H9 (cell line): Measurements from ENCODE around the gene DCHS2. TPM values are rescaled to one million over a fixed set of nuclear protein-coding genes. Genes with fewer than 3 reads are reported as not detected.

Experiments
- DNase-seq: peaks from one replicate; pipeline ENCODE4 v3.0.0-alpha.2; 2017
- H2AFZ ChIP-seq: one replicate; pipeline ENCODE4 v1.6.1; 2013; ENCODE audit warnings: mild to moderate bottlenecking, low read length, control low read depth, moderate library complexity
- H2AK5ac ChIP-seq: 2 replicates; pipeline ENCODE4 v1.6.1; 2013; ENCODE audit warnings: low read length, control low read depth, mixed read lengths; ENCODE audit not compliant: insufficient read length
- H2BK120ac ChIP-seq: one replicate; pipeline ENCODE4 v1.6.1; 2013; ENCODE audit warnings: low read depth, mild to moderate bottlenecking, low read length, control low read depth, inconsistent platforms; ENCODE audit not compliant: poor library complexity, severe bottlenecking
- H2BK12ac ChIP-seq: 2 replicates; pipeline ENCODE4 v1.6.1; 2013; ENCODE audit warnings: low read length, control low read depth, mixed read lengths, low read depth; ENCODE audit not compliant: insufficient read length
- H2BK15ac ChIP-seq: 2 replicates; pipeline ENCODE4 v1.6.1; 2013; ENCODE audit warnings: low read depth, low read length, control low read depth
- H2BK20ac ChIP-seq: one replicate; pipeline ENCODE4 v1.6.1; 2013; ENCODE audit warnings: low read depth, mild to moderate bottlenecking, low read length, control low read depth, inconsistent platforms; ENCODE audit not compliant: poor library complexity, severe bottlenecking
- H2BK5ac ChIP-seq: 2 replicates; pipeline ENCODE4 v1.6.1; 2013; ENCODE audit warnings: low read length, control low read depth, mixed read lengths; ENCODE audit not compliant: insufficient read length
- H3K14ac ChIP-seq: 2 replicates; pipeline ENCODE4 v1.6.1; 2013; ENCODE audit warnings: low read length, control low read depth; ENCODE audit not compliant: insufficient read depth
- H3K18ac ChIP-seq: 2 replicates; pipeline ENCODE4 v1.6.1; 2013; ENCODE audit warnings: low read depth, mild to moderate bottlenecking, mixed read lengths, low read length, control low read depth; ENCODE audit not compliant: insufficient read length
- H3K23ac ChIP-seq: 2 replicates; pipeline ENCODE4 v1.6.1; 2013; ENCODE audit warnings: low read length, control low read depth, mixed read lengths, low read depth; ENCODE audit not compliant: insufficient read length
- H3K23me2 ChIP-seq: 2 replicates; pipeline ENCODE4 v1.6.1; 2013; ENCODE audit warnings: low read depth, mild to moderate bottlenecking, mixed read lengths, low read length, control low read depth; ENCODE audit not compliant: insufficient read length, poor library complexity, severe bottlenecking
- H3K27ac ChIP-seq: 2 replicates; pipeline ENCODE4 v1.5.1; 2013; ENCODE audit warnings: low read length, control low read depth, mixed read lengths, low read depth; ENCODE audit not compliant: insufficient read length
- H3K27me3 ChIP-seq: 2 replicates; pipeline ENCODE4 v1.6.1; 2013; ENCODE audit warnings: low read length, control low read depth, inconsistent platforms; ENCODE audit not compliant: insufficient read depth
- H3K4ac ChIP-seq: 2 replicates; pipeline ENCODE4 v1.6.1; 2013; ENCODE audit warnings: low read depth, mild to moderate bottlenecking, control low read depth, inconsistent platforms, low read length, moderate library complexity
- H3K4me1 ChIP-seq: 2 replicates; pipeline ENCODE4 v1.6.1; 2013; ENCODE audit warnings: low read length, control low read depth, inconsistent platforms; ENCODE audit not compliant: insufficient read depth
- H3K4me2 ChIP-seq: 2 replicates; pipeline ENCODE4 v1.6.1; 2013; ENCODE audit warnings: low read length, control low read depth, mixed read lengths; ENCODE audit not compliant: insufficient read length, insufficient read depth
- H3K56ac ChIP-seq: 2 replicates; pipeline ENCODE4 v1.6.1; 2013; ENCODE audit warnings: low read depth, mild to moderate bottlenecking, mixed read lengths, low read length, control low read depth; ENCODE audit not compliant: insufficient read length
- H3K79me1 ChIP-seq: 2 replicates; pipeline ENCODE4 v1.6.1; 2013; ENCODE audit warnings: low read depth, mild to moderate bottlenecking, moderate library complexity, low read length, control low read depth, inconsistent platforms; ENCODE audit not compliant: insufficient read depth, poor library complexity, severe bottlenecking
- H3K79me2 ChIP-seq: 2 replicates; pipeline ENCODE4 v1.6.1; 2013; ENCODE audit warnings: low read length, control low read depth, inconsistent platforms; ENCODE audit not compliant: insufficient read depth
- H3K9ac ChIP-seq: 2 replicates; pipeline ENCODE4 v1.6.1; 2013; ENCODE audit warnings: low read length, control low read depth, mixed read lengths; ENCODE audit not compliant: insufficient read length; ENCODE audit errors: extremely low read depth
- H3K9me3 ChIP-seq: one replicate; pipeline ENCODE4 v1.6.1; 2013; ENCODE audit warnings: low read depth, low read length, inconsistent platforms; ENCODE audit not compliant: control insufficient read depth
- H3T11ph ChIP-seq: one replicate; pipeline ENCODE4 v1.6.1; 2013; ENCODE audit warnings: mild to moderate bottlenecking, low read length, control low read depth, inconsistent platforms
- H4K20me1 ChIP-seq: one replicate; pipeline ENCODE4 v1.6.1; 2013; ENCODE audit not compliant: control insufficient read depth, insufficient read length, insufficient read depth
- H4K5ac ChIP-seq: 2 replicates; pipeline ENCODE4 v1.6.1; 2013; ENCODE audit warnings: low read depth, mild to moderate bottlenecking, mixed read lengths, low read length, control low read depth; ENCODE audit not compliant: insufficient read length
- H4K8ac ChIP-seq: replicated peaks from 2 replicates; pipeline ENCODE4 v1.6.1; 2013; ENCODE audit warnings: low read length, control low read depth, mixed read lengths, low read depth; ENCODE audit not compliant: insufficient read length
- H4K91ac ChIP-seq: 2 replicates; pipeline ENCODE4 v1.6.1; 2013; ENCODE audit warnings: low read depth, mild to moderate bottlenecking, moderate library complexity, mixed read lengths, low read length, control low read depth; ENCODE audit not compliant: insufficient read length
- H3K27ac Mint-ChIP-seq, 3 experiments: 2 replicates in 2 of 3; 3 replicates in 1 of 3; pipeline ENCODE4 v1.8.0; 2020 to 2021; ENCODE audit warnings: mixed read lengths in 3 of 3, mild to moderate bottlenecking in 1 of 3, moderate library complexity in 1 of 3
- H3K27me3 Mint-ChIP-seq: 2 replicates; pipeline ENCODE4 v1.8.0; 2021; ENCODE audit warnings: low read depth, mild to moderate bottlenecking, moderate library complexity, mixed read lengths
- H3K36me3 Mint-ChIP-seq, 3 experiments: 2 replicates in 2 of 3; 3 replicates in 1 of 3; pipeline ENCODE4 v1.8.0; 2020 to 2021; ENCODE audit warnings: low read depth in 3 of 3, mixed read lengths in 3 of 3; ENCODE audit not compliant: insufficient read depth in 1 of 3
- H3K4me1 Mint-ChIP-seq, 2 experiments: 2 replicates each; pipeline ENCODE4 v1.8.0; 2020; ENCODE audit warnings: mixed read lengths in 2 of 2
- H3K4me3 Mint-ChIP-seq, 2 experiments: 2 replicates in 1 of 2; 3 replicates in 1 of 2; pipeline ENCODE4 v1.8.0; 2020 to 2021; ENCODE audit warnings: mild to moderate bottlenecking in 2 of 2, mixed read lengths in 2 of 2, moderate library complexity in 1 of 2
- H3K9me3 Mint-ChIP-seq, 2 experiments: 2 replicates in 1 of 2; 3 replicates in 1 of 2; pipeline ENCODE4 v1.8.0; 2020; ENCODE audit warnings: mild to moderate bottlenecking in 2 of 2, mixed read lengths in 2 of 2, moderate library complexity in 1 of 2
- CTCF ChIP-seq: fragments of 200-600 bp; sonication (generic); conservative IDR thresholded peaks from 3 replicates; pipeline ENCODE4 v1.8.0; 2021; ENCODE audit warnings: antibody characterized with exemption, mild to moderate bottlenecking
- WGBS: extraction: QIAGEN DNeasy Blood & Tissue Kit; methylation state at CpG from one replicate; pipeline ENCODE4 v1.1.7; 2013; ENCODE audit warnings: missing lambda C conversion rate, low lambda C conversion rate, mixed read lengths; ENCODE audit not compliant: insufficient read length; ENCODE audit errors: extremely low coverage; 5-methylcytosine and 5-hydroxymethylcytosine counted together
- total RNA-seq: library from RNA; stranded (reverse); gene quantifications from 2 replicates; pipeline ENCODE4 v1.2.1, GENCODE V29; 2021

DCHS2 gene
- total RNA-seq, 1 experiment from 2014 or later: 0.57 TPM

DNA sequence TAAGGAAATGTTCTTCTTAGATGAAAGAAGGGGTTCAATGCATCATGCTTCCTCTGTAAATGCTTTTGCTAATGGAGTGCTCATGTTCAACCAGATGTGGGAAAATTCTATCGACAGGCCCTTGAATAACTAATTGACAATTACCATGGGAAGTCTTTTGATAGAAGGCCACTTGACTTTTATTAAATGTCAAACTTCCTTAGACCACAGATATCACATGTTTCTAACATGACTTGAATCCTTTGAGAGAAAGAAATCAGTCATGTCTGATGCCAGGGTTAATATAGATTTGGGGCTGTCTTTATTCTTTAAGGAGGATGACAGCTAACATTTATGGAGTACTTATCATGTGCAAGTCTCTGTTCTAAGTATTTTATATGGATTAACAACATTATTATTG is 280.1 kb downstream of the DCHS2 start:
- Histone ChIP-seq H3K23me2 (no peaks in the 10 kb centered on the region), H3K4me1 (no peaks in the 10 kb centered on the region; the same call in 1 of the 2 replicates), H2BK5ac (no peak overlapping the region), H4K20me1 (no peaks in the 10 kb centered on the region), H2AK5ac (no peak overlapping the region), H3K27ac (no peak overlapping the region), H3K23ac (no peak overlapping the region), H3K79me2 (no peaks in the 10 kb centered on the region), H2AFZ (no peak overlapping the region), H2BK15ac (no peak overlapping the region), H4K8ac (no peak overlapping the region), H3K56ac (no peak overlapping the region), H3K18ac (no peak overlapping the region), H3K4me2 (no peak overlapping the region), H2BK20ac (no peak overlapping the region), H4K5ac (no peak overlapping the region), H3T11ph (no peak overlapping the region), H4K91ac (no peak overlapping the region), H2BK12ac (no peak overlapping the region), H3K9me3 (no peaks in the 10 kb centered on the region), H3K79me1 (no peaks in the 10 kb centered on the region), H3K4ac (no peak overlapping the region), H2BK120ac (no peak overlapping the region), H3K27me3 (no peaks in the 10 kb centered on the region), H3K14ac (no peak overlapping the region), H3K9ac (no peak overlapping the region)
- TF ChIP-seq CTCF: no peak
- Mint-ChIP-seq H3K27ac (no peak overlapping the region), H3K27me3 (no peaks in the 10 kb centered on the region), H3K9me3 (peaks cover 2 to 3% of the 10 kb centered on the region in 2 experiments; a peak in 2 of 5 replicates), H3K36me3 (peaks cover 0 to 1% (median 0%) of the 10 kb centered on the region in 3 experiments; a peak in 1 of 7 replicates), H3K4me1 (peaks cover 6 to 7% of the 10 kb centered on the region in 2 experiments; a peak in 3 of 4 replicates), H3K4me3 (no peak overlapping the region)
- WGBS: no CpG with 5 or more reads among the region's 1 CpG
- no peak for DNase-seq
